ENCODE data around the gene PPM1D. TPM values are rescaled to one million over a fixed set of nuclear protein-coding genes. Genes with fewer than 3 reads are reported as not detected.

The PPM1D gene
- total RNA-seq, 1 donor from 2014 or later, result 28.7 TPM

DNA sequence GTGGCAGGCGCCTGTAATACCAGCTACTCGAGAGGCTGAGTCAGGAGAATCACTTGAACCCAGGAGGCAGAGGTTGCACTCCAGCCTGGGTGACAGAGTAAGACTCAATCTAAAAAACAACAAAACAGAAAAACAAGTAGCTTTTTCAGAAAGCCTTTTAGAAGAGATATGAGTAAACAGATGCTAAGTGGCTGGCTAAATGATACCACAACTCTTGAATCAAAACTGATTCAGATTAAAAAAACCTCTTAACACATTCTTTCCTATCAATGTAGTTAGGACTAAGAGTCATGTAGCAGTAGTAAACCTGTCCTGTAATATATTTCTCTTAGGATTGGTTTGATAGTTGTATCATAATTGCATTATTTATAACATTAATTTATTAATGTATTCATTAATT, 23.0 kb downstream of the PPM1D start:
- Mint-ChIP-seq H3K9me3 (ENCODE audit: unreplicated experiment) (no peaks in the 10 kb centered on the region), H3K36me3 (ENCODE audit: low read depth, unreplicated experiment) (peaks cover 6% of the 10 kb centered on the region), H3K27ac (ENCODE audit: unreplicated experiment) (no peak overlapping the region), H3K27me3 (ENCODE audit: low read depth, unreplicated experiment) (no peaks in the 10 kb centered on the region), H3K4me1 (ENCODE audit: low read depth, unreplicated experiment) (peaks cover 5% of the 10 kb centered on the region), H3K4me3 (ENCODE audit: unreplicated experiment) (no peak overlapping the region)
- no peak for TF ChIP-seq EZH2 (IDR thresholded peaks at IDR 0.05; ENCODE audit: insufficient read depth, low read length)
- TF ChIP-seq, protein P1, sequence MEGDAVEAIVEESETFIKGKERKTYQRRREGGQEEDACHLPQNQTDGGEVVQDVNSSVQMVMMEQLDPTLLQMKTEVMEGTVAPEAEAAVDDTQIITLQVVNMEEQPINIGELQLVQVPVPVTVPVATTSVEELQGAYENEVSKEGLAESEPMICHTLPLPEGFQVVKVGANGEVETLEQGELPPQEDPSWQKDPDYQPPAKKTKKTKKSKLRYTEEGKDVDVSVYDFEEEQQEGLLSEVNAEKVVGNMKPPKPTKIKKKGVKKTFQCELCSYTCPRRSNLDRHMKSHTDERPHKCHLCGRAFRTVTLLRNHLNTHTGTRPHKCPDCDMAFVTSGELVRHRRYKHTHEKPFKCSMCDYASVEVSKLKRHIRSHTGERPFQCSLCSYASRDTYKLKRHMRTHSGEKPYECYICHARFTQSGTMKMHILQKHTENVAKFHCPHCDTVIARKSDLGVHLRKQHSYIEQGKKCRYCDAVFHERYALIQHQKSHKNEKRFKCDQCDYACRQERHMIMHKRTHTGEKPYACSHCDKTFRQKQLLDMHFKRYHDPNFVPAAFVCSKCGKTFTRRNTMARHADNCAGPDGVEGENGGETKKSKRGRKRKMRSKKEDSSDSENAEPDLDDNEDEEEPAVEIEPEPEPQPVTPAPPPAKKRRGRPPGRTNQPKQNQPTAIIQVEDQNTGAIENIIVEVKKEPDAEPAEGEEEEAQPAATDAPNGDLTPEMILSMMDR (IDR thresholded peaks at IDR 0.05; ENCODE audit: insufficient read depth, low read depth, low read length), result no peak
- Histone ChIP-seq H3K4me2 (ENCODE audit: low read length) (no peak overlapping the region), H3K27ac (ENCODE audit: low read depth, low read length) (no peak overlapping the region), H3K9me3 (ENCODE audit: insufficient read depth, low read depth, low read length) (no peaks in the 10 kb centered on the region), H3K27me3 (ENCODE audit: insufficient read depth, low read length) (no peaks in the 10 kb centered on the region), H3K36me3 (ENCODE audit: insufficient read depth, low read length) (no peaks in the 10 kb centered on the region), H3K79me2 (ENCODE audit: insufficient read depth, low read length) (peaks cover 55% of the 10 kb centered on the region), H3K4me3 (ENCODE audit: insufficient read depth, low read depth, low read length) (no peak overlapping the region), H2AFZ (ENCODE audit: low read depth, low read length) (no peak overlapping the region), H3K9ac (ENCODE audit: low read length) (no peak overlapping the region), H4K20me1 (ENCODE audit: insufficient read depth, low read length) (peaks cover 41% of the 10 kb centered on the region), H3K4me1 (ENCODE audit: insufficient read depth, low read length) (no peaks in the 10 kb centered on the region)
- DNase-seq (ENCODE audit: low read depth), result no peak
- no peak for FAIRE-seq

DNA sequence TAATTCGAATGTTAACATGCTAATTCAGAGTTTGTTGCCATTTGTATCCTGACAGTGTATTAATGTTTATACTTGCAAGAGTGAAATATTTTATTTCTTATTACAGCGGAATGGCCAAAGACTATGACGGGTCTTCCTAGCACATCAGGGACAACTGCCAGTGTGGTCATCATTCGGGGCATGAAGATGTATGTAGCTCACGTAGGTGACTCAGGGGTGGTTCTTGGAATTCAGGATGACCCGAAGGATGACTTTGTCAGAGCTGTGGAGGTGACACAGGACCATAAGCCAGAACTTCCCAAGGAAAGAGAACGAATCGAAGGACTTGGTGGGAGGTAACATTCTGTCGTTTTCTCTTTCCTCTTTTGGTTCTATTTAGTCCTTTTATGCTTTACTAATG, 23.4 kb downstream of the PPM1D start:
- no peaks in the 10 kb centered on the region for H3K4me1 ChIP-seq (ENCODE audit: insufficient read depth, low read length)
- H2AFZ ChIP-seq (ENCODE audit: low read depth, low read length), result no peak overlapping the region
- DNase-seq (ENCODE audit: low read depth), result no peak
- no peak overlapping the region for H3K4me2 ChIP-seq (ENCODE audit: low read length)
- no peak overlapping the region for H3K27ac Mint-ChIP-seq (ENCODE audit: unreplicated experiment)
- H3K4me1 Mint-ChIP-seq (ENCODE audit: low read depth, unreplicated experiment), result peaks cover 3% of the 10 kb centered on the region
- H3K36me3 Mint-ChIP-seq (ENCODE audit: low read depth, unreplicated experiment), result peaks cover 6% of the 10 kb centered on the region
- H3K36me3 ChIP-seq (ENCODE audit: insufficient read depth, low read length), result no peaks in the 10 kb centered on the region
- H3K4me3 ChIP-seq (ENCODE audit: insufficient read depth, low read depth, low read length), result no peak overlapping the region
- H3K27ac ChIP-seq (ENCODE audit: low read depth, low read length), result no peak overlapping the region
- H3K9me3 ChIP-seq (ENCODE audit: insufficient read depth, low read depth, low read length), result no peaks in the 10 kb centered on the region
- no peak for FAIRE-seq
- H3K9ac ChIP-seq (ENCODE audit: low read length), result no peak overlapping the region
- no peak overlapping the region for H3K4me3 Mint-ChIP-seq (ENCODE audit: unreplicated experiment)
- H4K20me1 ChIP-seq (ENCODE audit: insufficient read depth, low read length), result peaks cover 41% of the 10 kb centered on the region
- no peak for TF ChIP-seq EZH2 (IDR thresholded peaks at IDR 0.05; ENCODE audit: insufficient read depth, low read length)
- TF ChIP-seq, protein P1 (IDR thresholded peaks at IDR 0.05; ENCODE audit: insufficient read depth, low read depth, low read length), result no peak
- H3K9me3 Mint-ChIP-seq (ENCODE audit: unreplicated experiment), result no peaks in the 10 kb centered on the region
- H3K27me3 Mint-ChIP-seq (ENCODE audit: low read depth, unreplicated experiment), result no peaks in the 10 kb centered on the region
- peaks cover 55% of the 10 kb centered on the region for H3K79me2 ChIP-seq (ENCODE audit: insufficient read depth, low read length)
- H3K27me3 ChIP-seq (ENCODE audit: insufficient read depth, low read length), result no peaks in the 10 kb centered on the region

DNA sequence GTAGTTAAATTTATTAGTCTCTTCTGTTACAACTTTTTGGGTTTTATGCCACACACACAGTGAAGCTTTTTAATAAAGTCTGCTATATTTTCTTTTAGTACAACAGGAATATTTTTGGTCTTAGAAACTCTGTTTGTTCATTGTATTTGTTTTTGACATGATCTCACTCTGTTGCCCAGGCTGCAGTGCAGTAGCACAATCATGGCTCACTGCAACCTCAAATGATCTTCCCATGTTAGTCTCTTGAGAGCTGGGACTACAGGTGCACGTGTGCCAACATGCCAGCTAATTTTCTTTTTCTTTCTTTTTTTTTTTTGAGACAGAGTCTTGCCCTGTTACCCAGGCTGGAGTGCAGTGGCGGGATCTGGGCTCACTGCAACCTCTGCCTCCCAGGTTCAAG, 27.1 kb downstream of the PPM1D start:
- H3K4me1 ChIP-seq (ENCODE audit: insufficient read depth, low read length), result no peaks in the 10 kb centered on the region
- no peak overlapping the region for H3K9ac ChIP-seq (ENCODE audit: low read length)
- no peak for TF ChIP-seq EZH2 (IDR thresholded peaks at IDR 0.05; ENCODE audit: insufficient read depth, low read length)
- TF ChIP-seq, protein P1 (IDR thresholded peaks at IDR 0.05; ENCODE audit: insufficient read depth, low read depth, low read length), result no peak
- no peaks in the 10 kb centered on the region for H3K36me3 ChIP-seq (ENCODE audit: insufficient read depth, low read length)
- H3K27ac ChIP-seq (ENCODE audit: low read depth, low read length), result no peak overlapping the region
- no peaks in the 10 kb centered on the region for H3K9me3 ChIP-seq (ENCODE audit: insufficient read depth, low read depth, low read length)
- FAIRE-seq, result no peak
- no peak overlapping the region for H3K4me3 ChIP-seq (ENCODE audit: insufficient read depth, low read depth, low read length)
- H3K4me2 ChIP-seq (ENCODE audit: low read length), result no peak overlapping the region
- no peaks in the 10 kb centered on the region for H3K9me3 Mint-ChIP-seq (ENCODE audit: unreplicated experiment)
- no peak overlapping the region for H3K27ac Mint-ChIP-seq (ENCODE audit: unreplicated experiment)
- H3K4me3 Mint-ChIP-seq (ENCODE audit: unreplicated experiment), result no peak overlapping the region
- no peaks in the 10 kb centered on the region for H3K27me3 Mint-ChIP-seq (ENCODE audit: low read depth, unreplicated experiment)
- H3K79me2 ChIP-seq (ENCODE audit: insufficient read depth, low read length), result peaks cover 28% of the 10 kb centered on the region
- H3K27me3 ChIP-seq (ENCODE audit: insufficient read depth, low read length), result no peaks in the 10 kb centered on the region
- DNase-seq (ENCODE audit: low read depth), result no peak
- no peak overlapping the region for H2AFZ ChIP-seq (ENCODE audit: low read depth, low read length)
- H4K20me1 ChIP-seq (ENCODE audit: insufficient read depth, low read length), result peaks cover 30% of the 10 kb centered on the region
- H3K4me1 Mint-ChIP-seq (ENCODE audit: low read depth, unreplicated experiment), result no peaks in the 10 kb centered on the region
- H3K36me3 Mint-ChIP-seq (ENCODE audit: low read depth, unreplicated experiment), result peaks cover 4% of the 10 kb centered on the region
